Smooth muscle cell (in vitro differentiated cells): Measurements from ENCODE around the gene ELANE. TPM values are rescaled to one million over a fixed set of nuclear protein-coding genes. Genes with fewer than 3 reads are reported as not detected.
A peak's percentile ranks its signal among the peaks of the same experiment; 100 is the strongest.

Source experiments
- DNase-seq: peaks from one replicate; lab custom pipeline; 2025; ENCODE audit not compliant: unreplicated experiment; lab: John Stamatoyannopoulos, UW
- H2AFZ ChIP-seq: fragments of 200-600 bp; sonication (generic); 2 replicates; pipeline ENCODE4 v1.6.0; 2016; ENCODE audit warnings: antibody characterized with exemption, low read depth, mild to moderate bottlenecking
- H3F3A ChIP-seq: fragments of 200-600 bp; sonication (generic); 2 replicates; pipeline ENCODE4 v1.6.0; 2017; ENCODE audit warnings: antibody characterized with exemption, low read depth
- H3K27ac ChIP-seq: fragments of 200-600 bp; sonication (generic); 2 replicates; pipeline ENCODE4 v1.5.1; 2016; ENCODE audit warnings: low read depth, mild to moderate bottlenecking
- H3K27me3 ChIP-seq: fragments of 200-600 bp; sonication (generic); 2 replicates; pipeline ENCODE4 v1.6.1; 2016; ENCODE audit warnings: low read depth, mild to moderate bottlenecking
- H3K36me3 ChIP-seq: fragments of 200-600 bp; sonication (generic); 2 replicates; pipeline ENCODE4 v1.5.1; 2016; ENCODE audit warnings: low read depth
- H3K4me1 ChIP-seq: fragments of 200-600 bp; sonication (generic); 2 replicates; pipeline ENCODE4 v1.5.1; 2016; ENCODE audit warnings: low read depth
- H3K4me2 ChIP-seq: fragments of 200-600 bp; sonication (generic); 2 replicates; pipeline ENCODE4 v1.6.0; 2016; ENCODE audit warnings: mild to moderate bottlenecking
- H3K4me3 ChIP-seq: fragments of 200-600 bp; sonication (generic); 2 replicates; pipeline ENCODE4 v1.5.1; 2016; ENCODE audit warnings: mild to moderate bottlenecking
- H3K79me2 ChIP-seq: fragments of 200-600 bp; sonication (generic); 2 replicates; pipeline ENCODE4 v1.6.0; 2016; ENCODE audit warnings: low read depth, mild to moderate bottlenecking
- H3K9ac ChIP-seq: fragments of 200-600 bp; sonication (generic); 2 replicates; pipeline ENCODE4 v1.6.0; 2016; ENCODE audit warnings: low read depth
- H3K9me3 ChIP-seq: fragments of 200-600 bp; sonication (generic); replicated peaks from 2 replicates; pipeline ENCODE4 v1.5.1; 2016; ENCODE audit warnings: low read depth
- H4K20me1 ChIP-seq: fragments of 200-600 bp; sonication (generic); 2 replicates; pipeline ENCODE4 v1.6.0; 2016; ENCODE audit warnings: low read depth
- WGBS: methylation state at CpG from one replicate; pipeline ENCODE4 v1.1.7; 2016; ENCODE audit warnings: low lambda C conversion rate; 5-methylcytosine and 5-hydroxymethylcytosine counted together
- polyA plus RNA-seq: library from polyadenylated mRNA; unstranded; fragments of >200 nt; fragmentation: Nextera tagmentation; extraction: Ambion mirVana; gene quantifications from 2 replicates; pipeline ENCODE4 v1.2.1, GENCODE V29; 2016
- total RNA-seq: library from RNA; depleted of rRNA; stranded (reverse); fragments of >200 nt; gene quantifications from 2 replicates; pipeline ENCODE4 v1.2.3, GENCODE V29; 2014
- TF ChIP-seq, protein P1 (sequence below): fragments of 200-600 bp; sonication (generic); IDR thresholded peaks from 2 replicates; pipeline ENCODE4 v1.5.1; 2017; ENCODE audit warnings: borderline replicate concordance, mild to moderate bottlenecking, antibody characterized with exemption; ENCODE audit not compliant: insufficient read depth, poor library complexity, severe bottlenecking

Gene ELANE
- total and polyA plus RNA-seq, 2 experiments from 2014 or later = not detected

DNA sequence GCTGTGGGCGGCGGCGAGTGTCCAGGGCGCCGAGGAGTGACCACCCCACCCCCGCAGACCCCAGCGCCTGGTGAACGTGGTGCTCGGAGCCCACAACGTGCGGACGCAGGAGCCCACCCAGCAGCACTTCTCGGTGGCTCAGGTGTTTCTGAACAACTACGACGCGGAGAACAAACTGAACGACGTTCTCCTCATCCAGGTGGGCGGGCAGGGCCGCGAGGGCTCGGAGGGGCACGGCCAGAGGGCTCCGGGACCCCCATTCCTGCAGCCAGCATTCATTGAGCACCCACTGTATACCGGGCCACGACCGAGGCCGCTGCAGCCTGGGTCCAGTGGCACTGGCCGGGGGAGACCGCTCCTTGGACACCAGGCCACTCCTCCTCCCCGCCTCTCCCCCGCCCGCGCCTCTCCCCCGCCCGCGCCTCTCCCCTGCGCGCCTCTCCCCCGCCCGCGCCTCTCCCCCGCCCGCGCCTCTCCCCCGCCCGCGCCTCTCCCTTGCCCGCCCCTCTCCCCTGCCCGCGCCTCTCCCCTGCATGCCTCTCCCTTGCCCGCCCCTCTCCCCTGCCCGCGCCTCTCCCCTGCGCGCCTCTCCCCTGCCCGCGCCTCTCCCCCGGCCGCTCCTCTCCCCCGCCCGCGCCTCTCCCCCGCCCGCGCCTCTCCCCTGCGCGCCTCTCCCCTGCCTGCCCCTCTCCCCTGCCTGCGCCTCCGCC, 8.1 kb upstream of the ELANE start:
- Histone ChIP-seq H3K79me2 (no peaks in the 10 kb centered on the region), H3K9me3 (no peaks in the 10 kb centered on the region), H3K4me2 (peak overlapping the region; percentile 54), H3K4me3 (no peak overlapping the region), H3F3A (no peaks in the 10 kb centered on the region), H3K9ac (no peak overlapping the region), H3K27ac (no peak overlapping the region), H2AFZ (no peak overlapping the region), H3K27me3 (peaks cover 25% of the 10 kb centered on the region), H3K36me3 (no peaks in the 10 kb centered on the region), H4K20me1 (no peaks in the 10 kb centered on the region), H3K4me1 (no peaks in the 10 kb centered on the region)
- TF ChIP-seq, protein P1, sequence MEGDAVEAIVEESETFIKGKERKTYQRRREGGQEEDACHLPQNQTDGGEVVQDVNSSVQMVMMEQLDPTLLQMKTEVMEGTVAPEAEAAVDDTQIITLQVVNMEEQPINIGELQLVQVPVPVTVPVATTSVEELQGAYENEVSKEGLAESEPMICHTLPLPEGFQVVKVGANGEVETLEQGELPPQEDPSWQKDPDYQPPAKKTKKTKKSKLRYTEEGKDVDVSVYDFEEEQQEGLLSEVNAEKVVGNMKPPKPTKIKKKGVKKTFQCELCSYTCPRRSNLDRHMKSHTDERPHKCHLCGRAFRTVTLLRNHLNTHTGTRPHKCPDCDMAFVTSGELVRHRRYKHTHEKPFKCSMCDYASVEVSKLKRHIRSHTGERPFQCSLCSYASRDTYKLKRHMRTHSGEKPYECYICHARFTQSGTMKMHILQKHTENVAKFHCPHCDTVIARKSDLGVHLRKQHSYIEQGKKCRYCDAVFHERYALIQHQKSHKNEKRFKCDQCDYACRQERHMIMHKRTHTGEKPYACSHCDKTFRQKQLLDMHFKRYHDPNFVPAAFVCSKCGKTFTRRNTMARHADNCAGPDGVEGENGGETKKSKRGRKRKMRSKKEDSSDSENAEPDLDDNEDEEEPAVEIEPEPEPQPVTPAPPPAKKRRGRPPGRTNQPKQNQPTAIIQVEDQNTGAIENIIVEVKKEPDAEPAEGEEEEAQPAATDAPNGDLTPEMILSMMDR = no peak
- WGBS = 44% methylated on average over 17 of the region's 70 CpGs
- DNase-seq = no peak

DNA sequence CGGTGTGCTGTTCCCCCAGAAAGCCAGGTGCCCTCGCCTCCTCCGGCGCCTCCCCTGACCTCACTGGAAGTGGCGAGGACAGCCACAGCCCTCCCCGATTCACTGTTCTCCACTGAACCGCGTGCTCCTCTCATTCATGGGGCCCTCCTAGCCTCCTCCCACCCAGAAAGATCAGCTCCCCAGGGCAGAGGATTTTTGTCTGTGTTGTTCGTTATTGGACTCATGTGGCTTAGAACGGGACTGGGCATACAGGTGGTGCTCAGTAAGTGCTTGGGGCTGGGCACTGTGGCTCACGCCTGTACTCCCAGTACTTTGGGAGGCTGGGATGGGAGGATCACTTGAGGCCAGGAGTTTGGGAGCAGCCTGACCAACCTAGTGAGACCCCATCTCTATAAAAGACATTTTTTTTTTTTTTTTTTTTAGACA, 7.5 kb upstream of the ELANE start:
- no peaks in the 10 kb centered on the region for H3F3A ChIP-seq
- H3K4me3 ChIP-seq = no peak overlapping the region
- TF ChIP-seq, protein P1 = no peak
- no peak overlapping the region for H3K9ac ChIP-seq
- H3K4me2 ChIP-seq = no peak overlapping the region
- 79% methylated on average over 7 of the region's 11 CpGs for WGBS
- no peaks in the 10 kb centered on the region for H4K20me1 ChIP-seq
- H2AFZ ChIP-seq = no peak overlapping the region
- H3K9me3 ChIP-seq = no peaks in the 10 kb centered on the region
- H3K27ac ChIP-seq = no peak overlapping the region
- H3K36me3 ChIP-seq = no peaks in the 10 kb centered on the region
- H3K79me2 ChIP-seq = no peaks in the 10 kb centered on the region
- no peaks in the 10 kb centered on the region for H3K4me1 ChIP-seq
- peaks cover 25% of the 10 kb centered on the region for H3K27me3 ChIP-seq
- DNase-seq = no peak

DNA sequence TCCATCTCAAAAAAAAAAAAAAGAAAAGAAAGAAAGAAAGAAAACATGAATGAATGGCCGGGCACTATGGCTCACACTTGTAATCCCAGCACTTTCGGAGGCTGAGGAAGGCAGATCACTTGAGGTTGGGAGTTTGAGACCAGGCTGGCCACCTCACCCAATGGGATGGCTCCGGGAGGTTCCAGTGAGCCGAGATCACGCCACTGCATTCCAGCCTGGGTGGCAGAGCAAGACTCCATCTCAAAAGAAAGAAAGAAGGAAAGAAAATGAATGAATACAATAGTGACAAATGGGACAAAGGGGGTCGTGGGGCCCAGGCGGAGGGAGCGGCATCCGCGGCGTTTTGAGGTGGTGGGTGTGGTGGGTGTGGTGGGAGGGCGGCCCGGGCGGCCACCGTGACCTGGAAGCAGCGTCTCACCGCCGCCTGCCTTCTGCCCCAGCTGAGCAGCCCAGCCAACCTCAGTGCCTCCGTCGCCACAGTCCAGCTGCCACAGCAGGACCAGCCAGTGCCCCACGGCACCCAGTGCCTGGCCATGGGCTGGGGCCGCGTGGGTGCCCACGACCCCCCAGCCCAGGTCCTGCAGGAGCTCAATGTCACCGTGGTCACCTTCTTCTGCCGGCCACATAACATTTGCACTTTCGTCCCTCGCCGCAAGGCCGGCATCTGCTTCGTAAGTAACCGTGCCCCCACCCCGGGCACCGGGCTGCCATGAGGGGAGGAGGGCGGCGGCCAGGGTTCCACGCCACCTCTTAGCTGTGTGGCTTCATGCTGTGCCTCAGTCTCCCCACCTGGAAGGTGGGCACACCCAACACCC, 6.2 kb upstream of the ELANE start:
- DNase-seq = no peak
- Histone ChIP-seq H3K36me3 (no peaks in the 10 kb centered on the region), H2AFZ (no peak overlapping the region), H3K79me2 (no peaks in the 10 kb centered on the region), H3K27ac (no peak overlapping the region), H3K9me3 (no peaks in the 10 kb centered on the region), H3K4me3 (no peak overlapping the region), H3K9ac (no peak overlapping the region), H3K4me1 (no peaks in the 10 kb centered on the region), H3K27me3 (peaks cover 25% of the 10 kb centered on the region), H4K20me1 (no peaks in the 10 kb centered on the region), H3K4me2 (no peak overlapping the region), H3F3A (peaks cover 8% of the 10 kb centered on the region)
- TF ChIP-seq, protein P1 = no peak
- 82% methylated on average over 37 of the region's 37 CpGs for WGBS
